ENCODE measurements around the gene CES1.
"Not testable (repeated sequence)": the region's sequence is repeated elsewhere in the genome, so short reads cannot be mapped to it uniquely, and the experiment has no call there.

The CES1 gene

DNA sequence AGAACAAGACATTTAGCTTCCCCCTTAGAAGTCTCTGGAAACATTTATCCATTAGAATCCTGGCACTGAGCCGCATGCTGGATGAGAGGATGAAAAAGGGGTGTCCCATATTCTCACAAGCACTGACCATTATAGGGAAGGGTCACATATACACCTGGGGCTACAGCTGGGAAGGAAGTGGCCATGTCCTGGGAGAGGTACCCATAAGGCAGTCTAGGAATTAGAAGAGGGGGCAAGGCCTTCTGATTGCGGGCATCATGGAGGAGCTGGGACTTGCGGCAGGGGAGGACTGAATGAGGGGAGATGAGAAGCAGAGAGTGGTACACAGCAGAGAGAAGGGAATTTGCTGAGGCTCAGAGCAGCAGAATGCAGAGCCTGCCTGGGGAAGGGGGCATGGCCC lies 3.7 kb downstream of the CES1 start:
- DNase-seq = not testable (repeated sequence)

DNA sequence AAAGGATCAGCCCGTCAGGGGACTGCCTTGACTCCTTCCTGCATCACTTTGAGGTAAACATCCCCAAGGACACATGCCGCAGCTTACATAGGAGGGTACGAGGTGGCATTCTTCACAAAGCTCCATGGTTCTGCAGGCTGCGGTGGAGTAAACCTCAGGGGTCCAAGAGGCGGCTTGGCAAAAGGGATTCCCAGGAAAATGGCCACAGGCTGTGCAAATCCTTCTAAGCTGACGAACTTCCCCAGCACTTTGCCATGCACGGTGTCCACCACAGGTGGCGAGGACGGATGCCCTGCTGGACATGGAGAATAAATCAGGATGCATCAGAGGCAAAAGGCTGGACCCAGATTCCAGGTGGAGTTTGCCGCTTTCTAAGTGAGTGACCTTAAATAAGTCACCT lies 4.2 kb downstream of the CES1 start:
- DNase-seq = no peak

DNA sequence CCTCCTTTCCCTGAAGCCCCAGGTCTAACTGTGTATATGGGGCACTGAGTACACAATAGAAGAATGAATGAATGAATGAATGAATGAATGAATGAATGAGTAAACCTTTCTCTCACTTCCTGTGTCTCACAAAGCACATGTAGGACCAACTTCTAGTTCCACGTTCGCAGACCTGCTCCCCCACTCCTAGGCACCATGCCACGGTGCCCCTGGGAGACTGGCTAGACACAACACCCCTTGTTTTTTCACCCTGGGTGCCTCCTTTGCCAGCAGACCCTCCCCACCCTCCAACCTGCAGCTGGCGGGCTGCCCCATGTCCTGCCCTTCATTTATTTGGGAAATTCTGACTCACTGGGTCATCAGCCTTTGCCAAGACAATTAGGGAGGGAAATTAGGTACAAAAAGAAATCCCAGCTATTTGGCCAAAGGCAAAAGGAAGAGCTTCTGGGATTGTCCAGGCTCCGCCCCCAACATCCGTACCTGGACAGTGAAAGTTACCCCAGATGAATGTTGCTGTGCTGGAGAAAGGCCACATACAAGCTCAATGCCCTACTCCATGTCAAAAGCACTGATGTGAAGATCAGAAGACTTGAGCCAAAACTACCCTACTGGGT lies 7.7 kb downstream of the CES1 start:
- DNase-seq = no peak

DNA sequence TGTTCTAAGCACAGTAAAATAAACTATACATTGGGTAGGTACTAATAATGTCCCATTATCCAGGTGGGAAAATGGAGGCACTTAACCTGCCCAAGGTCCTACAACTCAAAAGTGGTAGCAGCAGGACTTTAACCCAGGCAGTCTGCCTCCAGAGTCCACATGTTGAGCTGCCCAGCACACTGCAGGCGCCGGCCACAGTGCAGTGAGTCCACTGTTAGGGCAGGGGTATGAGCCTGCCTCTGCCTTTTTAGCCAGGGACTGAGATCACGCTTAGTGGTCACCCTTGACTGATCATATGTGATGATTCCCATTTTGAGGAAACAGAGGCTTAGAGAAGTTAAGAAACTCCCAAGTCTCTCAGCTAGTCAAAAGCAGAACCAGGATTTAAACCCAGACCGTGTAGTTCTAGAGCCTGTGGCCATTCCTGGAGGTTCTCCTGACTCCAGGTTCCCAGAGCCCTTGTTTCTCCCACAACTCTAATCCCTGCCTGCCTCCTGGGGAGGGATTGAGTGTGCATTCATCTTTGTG lies 8.4 kb downstream of the CES1 start:
- DNase-seq = no peak

DNA sequence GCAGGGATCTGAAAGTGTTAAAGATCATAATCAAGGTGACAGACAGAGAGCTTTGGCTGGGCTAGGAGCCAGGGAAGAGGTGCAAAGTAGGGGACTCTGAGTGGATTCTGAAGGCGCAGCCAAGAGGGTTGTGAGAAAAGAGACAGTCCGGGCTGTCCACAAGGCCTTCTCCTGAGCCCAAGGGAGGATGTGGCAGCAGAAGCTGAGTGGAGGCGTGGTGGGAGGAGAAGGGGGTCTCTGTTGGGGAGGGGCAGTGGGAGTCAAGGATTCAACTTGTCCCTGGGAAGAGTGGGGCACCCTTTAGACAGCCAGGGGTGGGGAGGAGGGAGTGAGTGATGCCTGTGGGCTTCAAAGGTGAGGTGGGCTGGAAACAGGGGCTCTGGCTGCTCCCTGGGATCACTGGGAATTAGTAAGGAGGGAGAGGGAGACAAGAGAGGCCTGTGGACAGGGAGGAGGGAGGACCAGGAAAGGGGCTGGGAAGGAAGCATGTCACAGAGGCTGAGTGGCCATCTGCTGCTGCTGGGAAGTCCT lies 10.6 kb downstream of the CES1 start:
- no peak for DNase-seq

DNA sequence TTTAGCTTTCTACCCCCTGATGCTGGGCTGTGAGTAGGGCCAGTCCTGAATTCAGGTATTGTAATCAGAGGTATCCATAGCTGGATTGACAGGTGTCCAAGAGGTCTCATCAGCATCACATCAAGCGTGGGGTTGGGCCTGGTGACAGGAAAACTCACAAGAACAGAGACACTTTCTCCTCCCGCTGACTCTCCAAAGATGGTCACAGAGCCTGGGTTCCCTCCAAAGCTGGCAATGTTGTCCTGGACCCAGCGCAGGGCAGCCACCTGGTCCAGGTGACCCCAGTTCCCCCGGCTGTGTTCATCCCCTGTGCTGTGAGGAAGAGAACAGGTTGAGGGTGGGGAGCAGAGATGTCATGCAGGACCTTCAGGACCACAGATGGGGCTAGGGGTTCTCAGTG lies 11.7 kb downstream of the CES1 start:
- DNase-seq = no peak

DNA sequence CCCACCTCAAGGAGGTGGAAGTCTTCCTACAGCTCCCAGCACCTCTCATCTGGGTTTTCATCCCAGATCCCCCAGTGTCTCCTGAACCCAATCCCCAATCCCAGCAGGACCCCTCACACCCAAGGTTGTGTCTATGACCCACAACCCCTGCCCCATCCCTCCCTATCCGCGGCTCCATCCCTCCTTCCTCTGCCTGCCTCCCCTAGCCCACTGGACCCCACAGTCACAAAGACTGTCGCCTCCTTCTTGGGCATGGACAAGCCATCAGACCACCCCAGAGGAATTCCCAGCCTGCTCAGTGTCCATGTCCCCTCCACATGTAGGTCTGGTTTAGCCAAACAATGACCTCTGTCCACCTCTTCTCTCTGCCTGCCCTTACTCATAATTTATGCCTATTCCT lies 12.3 kb downstream of the CES1 start:
- no peak for DNase-seq

DNA sequence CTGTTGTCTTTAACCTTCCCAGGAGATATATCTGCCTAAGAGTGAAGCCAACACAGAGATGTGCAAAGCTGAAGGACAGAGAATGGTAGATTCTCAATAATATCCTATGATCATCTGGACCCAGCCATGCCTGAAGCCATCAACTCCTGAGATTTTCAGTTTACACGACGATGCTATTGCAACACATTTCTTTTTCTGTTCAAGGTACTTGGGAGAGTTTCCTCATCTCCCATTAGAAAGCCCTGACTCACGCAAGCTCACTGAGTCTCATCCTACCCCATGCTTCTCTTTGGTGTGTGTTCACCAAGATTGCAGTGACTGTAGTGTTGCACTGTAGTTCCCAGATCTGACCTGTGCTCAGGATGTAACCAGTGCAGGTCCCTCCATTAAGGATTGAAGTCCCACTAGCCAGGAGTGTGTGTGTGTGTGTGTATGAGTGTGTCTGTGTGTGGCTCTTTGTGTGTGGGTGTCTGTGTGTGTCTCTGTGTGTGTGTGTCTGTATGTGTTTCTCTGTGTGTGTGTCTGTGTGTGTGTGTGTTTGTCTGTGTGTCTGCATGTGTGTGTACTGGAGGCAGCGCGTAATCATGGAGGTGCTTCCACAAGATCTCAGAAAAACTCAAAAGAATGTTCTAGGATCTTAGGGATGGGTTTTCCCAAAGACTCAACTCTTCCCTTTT lies 15.5 kb downstream of the CES1 start:
- no peak for DNase-seq

DNA sequence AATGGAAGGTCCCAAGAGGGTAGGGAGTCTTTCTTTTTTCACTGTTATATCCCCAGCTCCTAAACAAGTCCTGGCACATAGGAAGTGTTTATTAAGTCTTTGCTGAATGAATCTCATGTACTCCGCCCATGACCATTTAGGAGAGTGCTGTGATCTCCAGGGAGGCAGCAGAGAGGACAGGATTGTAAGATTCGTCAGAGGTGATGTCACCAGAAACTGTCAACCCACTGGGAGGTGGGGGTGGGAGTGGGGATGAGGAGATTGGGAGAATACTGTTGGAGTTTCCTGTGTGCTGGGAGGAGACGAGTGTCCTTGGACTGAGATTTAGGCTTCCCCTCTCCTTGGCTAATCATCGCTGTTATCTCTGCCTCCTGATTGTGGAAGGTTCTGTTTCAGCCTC lies 16.7 kb downstream of the CES1 start:
- DNase-seq = not testable (repeated sequence)

DNA sequence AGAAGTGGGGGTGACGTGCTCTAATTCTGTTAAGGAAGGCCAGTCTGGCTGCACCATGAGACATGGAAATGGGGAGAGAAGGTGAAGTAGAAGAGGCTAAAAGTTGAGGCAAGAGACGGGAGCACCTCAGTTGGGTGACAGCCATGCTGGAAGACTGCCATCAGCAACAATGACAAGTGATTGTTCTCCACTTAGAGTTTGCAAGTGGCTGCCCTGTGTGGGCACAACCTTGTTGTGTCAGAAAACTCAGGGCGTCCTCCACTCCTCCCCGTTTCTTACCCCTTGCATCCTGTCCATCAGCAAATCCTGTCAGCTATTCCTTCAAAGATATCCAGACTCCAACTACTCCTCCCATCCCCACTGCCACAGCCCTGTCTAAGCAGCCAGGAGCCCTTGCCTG lies 17.6 kb downstream of the CES1 start:
- no peak for DNase-seq

DNA sequence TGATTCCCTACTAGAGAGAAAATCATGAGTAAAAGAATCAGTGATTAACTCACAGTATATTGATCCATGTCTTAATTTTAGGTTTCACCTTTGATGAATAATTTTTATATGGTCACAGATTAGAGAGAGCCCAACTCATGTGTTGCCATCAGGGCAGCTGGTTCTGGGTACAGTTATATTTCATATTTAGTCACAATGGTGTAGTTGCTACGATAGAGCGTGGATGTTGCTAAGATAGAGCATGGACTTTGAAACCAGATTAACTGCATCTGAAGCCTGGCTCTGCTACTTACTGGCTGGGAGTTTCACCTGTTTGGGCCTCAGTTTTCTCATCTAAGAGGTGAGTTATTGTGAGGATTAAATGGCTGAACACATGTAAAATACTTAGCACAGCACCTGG lies 18.7 kb downstream of the CES1 start:
- DNase-seq = not testable (repeated sequence)

DNA sequence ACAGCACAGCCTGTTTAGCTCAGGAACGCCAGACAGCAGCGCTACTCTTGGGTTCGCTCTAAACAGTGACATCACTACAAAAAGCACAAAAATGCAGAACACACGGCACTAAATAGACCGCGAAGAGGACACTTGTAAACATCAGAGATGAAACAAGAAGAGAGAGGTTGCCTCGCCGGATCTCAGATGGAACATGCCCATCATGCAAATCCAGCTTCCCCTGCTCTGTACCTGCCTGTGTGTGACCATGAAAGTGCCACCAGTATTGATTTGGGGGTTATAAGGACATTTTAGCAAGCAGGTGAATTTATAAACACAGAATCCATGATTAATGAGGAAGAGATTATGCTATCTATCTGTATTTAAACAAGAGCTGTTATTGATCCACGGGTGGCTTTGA lies 19.2 kb downstream of the CES1 start:
- not testable (repeated sequence) for DNase-seq

DNA sequence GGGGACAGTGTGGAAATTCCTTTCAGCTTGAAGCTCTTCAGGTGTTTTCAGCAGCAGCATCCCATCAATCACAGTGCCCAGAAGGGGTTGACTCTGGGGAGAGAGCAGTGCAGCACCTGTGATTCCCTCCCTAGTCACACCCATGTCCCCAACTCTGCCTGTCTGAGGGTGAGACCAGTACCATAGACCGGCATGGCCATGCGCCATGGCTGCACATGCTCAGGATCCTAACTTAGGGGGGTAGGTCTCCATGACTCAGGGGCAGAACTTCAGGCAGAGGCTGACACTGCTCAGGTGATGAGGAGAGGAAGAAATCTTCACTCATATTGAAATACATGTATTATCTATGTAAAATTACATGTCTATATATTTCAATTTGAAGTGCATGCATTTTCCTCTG lies 19.9 kb downstream of the CES1 start:
- DNase-seq = no peak

DNA sequence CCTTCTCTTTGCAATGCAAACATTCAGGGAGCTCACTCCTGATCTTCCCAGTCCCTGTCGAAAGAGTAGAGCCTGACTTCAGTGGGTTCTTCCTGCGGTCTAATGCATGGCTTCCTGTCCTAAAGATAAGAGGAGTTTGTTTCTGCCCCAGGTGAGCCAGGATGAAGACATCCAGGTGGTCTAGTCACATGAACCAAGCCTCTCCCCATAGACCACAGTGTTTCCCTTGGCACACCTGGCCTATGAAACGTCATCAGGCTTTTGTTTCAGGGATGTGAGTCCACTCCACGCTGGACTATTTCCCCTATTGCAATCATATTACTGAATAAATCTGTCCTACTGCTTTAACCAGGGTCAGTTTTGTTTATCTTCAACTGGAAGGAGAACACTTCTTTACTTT lies 21.1 kb downstream of the CES1 start:
- no peak for DNase-seq

DNA sequence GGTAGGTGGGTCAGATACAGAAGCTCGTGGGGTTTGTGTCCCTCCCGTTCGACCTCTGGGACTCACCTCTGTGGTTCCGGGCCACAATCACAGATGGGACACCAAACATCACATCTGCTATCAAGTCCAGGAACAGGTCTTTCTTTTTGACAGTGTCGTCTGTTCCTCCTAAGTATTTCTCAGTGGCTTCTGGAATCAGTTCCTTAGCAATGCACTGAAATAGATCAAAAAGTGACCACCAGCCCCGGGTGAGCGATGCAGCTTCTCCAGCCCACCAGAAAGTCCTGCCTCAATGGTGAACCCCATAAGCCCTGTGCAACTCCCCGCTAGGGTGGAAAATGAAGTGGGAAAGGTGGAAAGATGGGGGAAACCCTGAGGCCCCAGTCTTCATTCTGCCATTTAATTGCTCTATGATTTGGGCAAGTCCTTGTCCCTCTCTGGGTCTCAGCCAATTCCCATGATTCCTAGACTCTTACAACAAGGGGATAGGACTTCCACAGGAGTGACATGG lies 22.4 kb downstream of the CES1 start:
- no peak for DNase-seq

DNA sequence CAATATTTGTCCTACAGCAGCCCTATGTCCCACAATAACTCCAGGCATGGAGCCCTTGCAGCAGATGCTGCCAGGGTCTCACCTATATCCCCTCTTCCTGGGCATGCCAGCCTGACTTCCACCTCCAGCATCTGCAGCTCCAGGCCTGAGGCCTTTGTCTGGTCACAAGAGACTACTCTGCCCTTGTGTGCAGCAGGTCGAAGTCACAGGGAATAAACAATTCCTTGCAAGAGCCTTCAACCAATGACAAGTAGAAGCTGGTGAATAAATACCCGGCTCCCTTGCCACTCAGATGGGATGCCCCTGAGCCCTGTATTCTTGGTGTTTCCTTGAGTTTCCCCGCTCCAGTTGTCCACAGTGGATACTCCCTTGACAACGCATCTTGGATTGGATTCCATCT lies 23.0 kb downstream of the CES1 start:
- no peak for DNase-seq

DNA sequence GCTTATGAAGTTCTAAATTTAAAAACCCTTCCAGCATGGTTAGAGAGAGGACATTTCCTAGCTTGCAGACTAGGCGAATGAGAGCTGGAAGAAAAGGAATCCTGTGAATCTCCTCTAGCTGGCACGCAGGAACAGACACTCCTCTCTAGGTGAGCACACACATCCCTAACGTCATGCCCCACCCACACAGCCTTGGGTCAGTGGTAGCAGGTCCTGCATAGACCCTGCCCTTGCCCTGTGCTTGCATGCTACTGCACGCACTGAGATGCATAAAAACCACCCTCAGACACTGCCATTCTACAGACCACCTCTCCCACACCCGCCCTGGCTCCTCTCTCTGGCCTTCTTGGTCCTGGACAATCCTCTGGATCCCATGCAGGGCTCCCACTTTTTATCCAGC lies 23.5 kb downstream of the CES1 start:
- no peak for DNase-seq

DNA sequence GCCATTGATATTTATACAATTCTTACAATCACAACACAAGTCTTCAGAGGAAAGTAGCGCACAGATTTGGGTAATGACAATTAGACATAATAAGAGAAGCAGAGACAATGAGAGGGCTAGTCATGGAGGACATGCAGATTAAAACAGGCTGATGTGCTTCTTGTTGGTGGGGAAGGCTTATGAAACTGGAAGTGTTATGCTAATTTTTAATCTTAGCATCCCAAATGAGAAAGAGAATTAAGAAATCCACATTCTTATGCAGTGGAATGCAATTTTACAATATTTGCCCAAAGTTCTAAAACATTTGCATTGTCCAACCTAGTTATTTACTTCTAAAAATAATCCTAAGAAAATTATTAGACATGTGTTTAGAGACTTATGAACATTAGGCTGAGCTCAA lies 24.6 kb downstream of the CES1 start:
- DNase-seq = not testable (repeated sequence)

DNA sequence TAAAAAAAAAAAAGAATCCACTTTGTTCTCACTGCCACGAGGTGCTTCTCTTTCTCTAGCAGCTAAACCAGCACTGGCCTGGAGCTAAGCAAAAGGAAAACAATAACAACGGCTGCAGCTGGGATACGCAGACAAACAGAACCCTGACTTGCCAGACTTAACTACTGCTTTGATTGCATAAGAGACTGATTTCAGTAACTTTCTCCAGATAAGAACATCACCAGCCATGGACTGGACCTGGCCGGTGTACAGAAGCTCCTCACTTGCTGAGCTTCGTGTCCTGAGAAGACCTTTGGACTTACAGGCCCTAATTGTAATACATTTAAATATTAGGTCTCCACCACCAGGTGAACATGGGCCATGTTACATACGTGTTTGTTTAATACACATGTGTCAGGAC lies 27.8 kb downstream of the CES1 start:
- not testable (repeated sequence) for DNase-seq

DNA sequence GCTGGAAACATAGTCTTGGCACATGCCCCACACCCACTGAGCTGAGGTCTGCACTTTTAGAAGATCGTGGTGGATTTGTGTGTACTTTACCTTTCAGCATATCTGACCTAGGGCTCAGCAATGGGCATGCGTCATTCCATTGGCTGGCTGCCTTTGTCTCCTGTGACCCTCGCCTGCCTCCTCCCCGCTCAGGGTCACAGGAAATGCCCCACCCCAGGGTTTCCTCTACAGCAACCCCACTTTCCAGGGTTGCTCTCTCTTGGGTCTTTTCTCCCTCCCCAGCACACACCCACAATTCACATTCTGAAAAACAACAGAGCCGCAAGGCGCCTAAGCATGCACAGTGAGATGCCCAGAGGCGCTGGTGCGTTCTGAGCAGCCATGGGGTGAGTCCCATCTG lies 29.2 kb downstream of the CES1 start:
- not testable (repeated sequence) for DNase-seq

DNA sequence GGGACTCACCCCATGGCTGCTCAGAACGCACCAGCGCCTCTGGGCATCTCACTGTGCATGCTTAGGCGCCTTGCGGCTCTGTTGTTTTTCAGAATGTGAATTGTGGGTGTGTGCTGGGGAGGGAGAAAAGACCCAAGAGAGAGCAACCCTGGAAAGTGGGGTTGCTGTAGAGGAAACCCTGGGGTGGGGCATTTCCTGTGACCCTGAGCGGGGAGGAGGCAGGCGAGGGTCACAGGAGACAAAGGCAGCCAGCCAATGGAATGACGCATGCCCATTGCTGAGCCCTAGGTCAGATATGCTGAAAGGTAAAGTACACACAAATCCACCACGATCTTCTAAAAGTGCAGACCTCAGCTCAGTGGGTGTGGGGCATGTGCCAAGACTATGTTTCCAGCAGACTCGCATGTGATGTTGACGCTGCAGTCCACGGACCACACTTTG lies 39.9 kb downstream of the CES1 start:
- DNase-seq = not testable (repeated sequence)

DNA sequence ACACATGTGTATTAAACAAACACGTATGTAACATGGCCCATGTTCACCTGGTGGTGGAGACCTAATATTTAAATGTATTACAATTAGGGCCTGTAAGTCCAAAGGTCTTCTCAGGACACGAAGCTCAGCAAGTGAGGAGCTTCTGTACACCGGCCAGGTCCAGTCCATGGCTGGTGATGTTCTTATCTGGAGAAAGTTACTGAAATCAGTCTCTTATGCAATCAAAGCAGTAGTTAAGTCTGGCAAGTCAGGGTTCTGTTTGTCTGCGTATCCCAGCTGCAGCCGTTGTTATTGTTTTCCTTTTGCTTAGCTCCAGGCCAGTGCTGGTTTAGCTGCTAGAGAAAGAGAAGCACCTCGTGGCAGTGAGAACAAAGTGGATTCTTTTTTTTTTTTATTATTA lies 41.4 kb downstream of the CES1 start:
- DNase-seq = not testable (repeated sequence)

DNA sequence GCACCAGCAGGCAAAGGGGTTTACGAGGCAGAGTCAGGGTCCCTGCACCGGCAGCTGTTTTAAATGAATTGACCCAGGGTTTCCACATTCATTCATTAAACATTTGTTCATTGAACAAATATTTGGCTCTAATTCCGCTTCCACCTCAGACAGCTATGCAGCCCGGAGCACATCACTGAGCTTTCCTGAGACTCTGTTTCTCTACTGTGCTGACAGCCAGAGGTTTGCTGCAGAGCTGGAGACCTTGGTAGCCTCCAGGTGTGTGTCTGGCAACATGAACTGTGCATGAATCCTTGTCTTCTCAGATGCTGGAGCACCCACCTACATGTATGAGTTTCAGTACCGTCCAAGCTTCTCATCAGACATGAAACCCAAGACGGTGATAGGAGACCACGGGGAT lies 42.7 kb downstream of the CES1 start:
- not testable (repeated sequence) for DNase-seq

DNA sequence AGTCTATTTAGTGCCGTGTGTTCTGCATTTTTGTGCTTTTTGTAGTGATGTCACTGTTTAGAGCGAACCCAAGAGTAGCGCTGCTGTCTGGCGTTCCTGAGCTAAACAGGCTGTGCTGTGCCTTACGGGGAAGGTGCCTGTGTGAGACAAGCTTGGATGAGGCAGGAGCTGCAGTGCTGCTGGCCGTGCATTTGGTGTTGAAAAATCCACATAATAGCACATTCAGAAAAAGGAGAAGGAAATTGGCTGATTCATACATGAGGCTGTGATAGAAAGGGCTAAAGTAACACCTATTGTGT lies 50.2 kb downstream of the CES1 start:
- not testable (repeated sequence) for DNase-seq
